C4-2B (cell line): ENCODE data around the gene ZNF609.

ENCODE experiments used
- CTCF ChIP-seq: fragments of 450-650 bp; conservative IDR thresholded peaks from 2 replicates; pipeline ENCODE4 v1.5.1; 2017; ENCODE audit warnings: mild to moderate bottlenecking
- ZFX ChIP-seq: fragments of 450-650 bp; IDR thresholded peaks from 2 replicates; pipeline ENCODE4 v1.6.1; 2017

- TF ChIP-seq CTCF (no peak), ZFX (no peak)
Observed at GRCh38 chr15:64599716-64600115, 139.3 kb downstream of the ZNF609 start.
